Fibroblast of mammary gland (primary cell): Measurements from ENCODE around the gene PAK1IP1.
"Not testable (repeated sequence)": the region's sequence is repeated elsewhere in the genome, so short reads cannot be mapped to it uniquely, and the experiment has no call there.

Source experiments
- DNase-seq: peaks from one replicate; pipeline ENCODE4 v3.0.0-alpha.2; 2010; ENCODE audit warnings: low read depth
- H3K4me3 ChIP-seq: 2 replicates; pipeline ENCODE4 v1.5.1; 2011; ENCODE audit warnings: low read depth, mild to moderate bottlenecking, low read length, moderate library complexity; ENCODE audit not compliant: control insufficient read depth
- TF ChIP-seq, protein P1 (sequence below): conservative IDR thresholded peaks from 2 replicates; pipeline ENCODE4 v1.5.1; 2011; ENCODE audit warnings: low read depth, low read length, inconsistent platforms; ENCODE audit not compliant: control insufficient read depth, insufficient read depth

Gene PAK1IP1

DNA sequence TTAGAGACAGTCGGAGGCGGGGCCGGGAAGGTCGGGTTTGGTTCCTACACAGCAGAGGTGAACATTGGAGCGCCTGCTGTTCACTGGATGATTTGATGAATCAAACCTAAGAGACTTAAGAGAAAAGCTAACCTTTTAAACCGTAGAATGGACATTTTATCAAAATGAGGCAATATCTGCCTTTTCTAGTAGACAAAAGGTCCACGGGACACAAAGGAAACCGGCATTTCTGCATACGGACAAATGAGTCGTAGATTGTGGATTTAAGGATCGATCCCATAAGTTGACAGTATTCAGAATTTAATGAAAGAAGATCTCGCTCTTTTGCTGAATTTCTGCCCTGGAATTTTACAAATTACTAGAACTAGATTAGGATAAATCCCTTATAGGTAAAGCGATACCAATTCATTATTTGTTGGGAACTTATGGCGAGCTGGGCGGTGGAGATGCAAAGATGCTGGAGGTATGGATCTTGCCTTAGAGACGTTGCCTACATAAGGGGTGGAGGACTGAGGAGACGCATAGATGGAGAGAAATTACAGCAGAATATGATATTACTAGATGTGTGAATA lies 400 bp downstream of the PAK1IP1 start:
- TF ChIP-seq, protein P1, sequence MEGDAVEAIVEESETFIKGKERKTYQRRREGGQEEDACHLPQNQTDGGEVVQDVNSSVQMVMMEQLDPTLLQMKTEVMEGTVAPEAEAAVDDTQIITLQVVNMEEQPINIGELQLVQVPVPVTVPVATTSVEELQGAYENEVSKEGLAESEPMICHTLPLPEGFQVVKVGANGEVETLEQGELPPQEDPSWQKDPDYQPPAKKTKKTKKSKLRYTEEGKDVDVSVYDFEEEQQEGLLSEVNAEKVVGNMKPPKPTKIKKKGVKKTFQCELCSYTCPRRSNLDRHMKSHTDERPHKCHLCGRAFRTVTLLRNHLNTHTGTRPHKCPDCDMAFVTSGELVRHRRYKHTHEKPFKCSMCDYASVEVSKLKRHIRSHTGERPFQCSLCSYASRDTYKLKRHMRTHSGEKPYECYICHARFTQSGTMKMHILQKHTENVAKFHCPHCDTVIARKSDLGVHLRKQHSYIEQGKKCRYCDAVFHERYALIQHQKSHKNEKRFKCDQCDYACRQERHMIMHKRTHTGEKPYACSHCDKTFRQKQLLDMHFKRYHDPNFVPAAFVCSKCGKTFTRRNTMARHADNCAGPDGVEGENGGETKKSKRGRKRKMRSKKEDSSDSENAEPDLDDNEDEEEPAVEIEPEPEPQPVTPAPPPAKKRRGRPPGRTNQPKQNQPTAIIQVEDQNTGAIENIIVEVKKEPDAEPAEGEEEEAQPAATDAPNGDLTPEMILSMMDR, result no peak
- DNase-seq, result no peak
- H3K4me3 ChIP-seq, result peak overlapping the region; percentile 92

DNA sequence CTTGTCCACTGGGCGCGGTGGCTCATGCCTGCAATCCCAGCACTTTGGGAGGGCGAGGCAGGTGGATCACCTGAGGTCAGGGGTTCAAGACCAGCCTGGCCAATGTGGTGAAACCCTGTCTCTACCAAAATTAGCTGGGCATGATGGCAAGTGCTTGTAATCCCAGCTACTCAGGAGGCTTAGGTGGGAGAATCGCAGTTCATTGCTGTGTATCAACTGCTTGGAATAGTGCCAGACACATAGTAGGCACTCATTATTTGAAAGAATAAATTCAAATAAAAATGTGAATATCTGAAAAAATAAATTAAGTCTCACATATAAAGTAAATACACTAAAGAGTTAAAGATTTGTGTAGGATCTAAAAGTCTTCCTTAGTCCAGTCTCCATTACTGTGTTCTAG lies 1.9 kb downstream of the PAK1IP1 start:
- H3K4me3 ChIP-seq, result no peak overlapping the region

DNA sequence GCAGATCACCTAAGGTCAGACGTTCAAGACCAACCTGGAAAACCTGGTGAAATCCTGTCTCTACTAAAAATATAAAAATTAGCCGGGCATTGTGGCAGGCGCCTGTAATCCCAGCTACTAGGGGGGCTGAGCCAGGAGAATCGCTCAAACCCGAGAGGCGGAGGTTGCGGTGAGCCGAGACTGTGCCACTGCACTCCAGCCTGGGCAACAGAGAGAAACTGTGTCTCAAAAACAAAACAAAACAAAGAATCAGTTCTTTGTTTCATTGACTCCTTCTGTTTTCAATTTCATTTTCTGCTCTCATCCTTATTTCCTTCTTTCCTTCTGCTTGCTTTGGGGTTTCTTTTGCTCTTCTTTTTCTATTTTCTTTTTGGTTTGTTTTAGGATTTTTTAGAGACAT lies 19.2 kb downstream of the PAK1IP1 start:
- no peak overlapping the region for H3K4me3 ChIP-seq

More for the DNA sequence above, 1.9 kb downstream of the PAK1IP1 start:
- TF ChIP-seq, protein P1, result no peak
- DNase-seq, result no peak

DNA sequence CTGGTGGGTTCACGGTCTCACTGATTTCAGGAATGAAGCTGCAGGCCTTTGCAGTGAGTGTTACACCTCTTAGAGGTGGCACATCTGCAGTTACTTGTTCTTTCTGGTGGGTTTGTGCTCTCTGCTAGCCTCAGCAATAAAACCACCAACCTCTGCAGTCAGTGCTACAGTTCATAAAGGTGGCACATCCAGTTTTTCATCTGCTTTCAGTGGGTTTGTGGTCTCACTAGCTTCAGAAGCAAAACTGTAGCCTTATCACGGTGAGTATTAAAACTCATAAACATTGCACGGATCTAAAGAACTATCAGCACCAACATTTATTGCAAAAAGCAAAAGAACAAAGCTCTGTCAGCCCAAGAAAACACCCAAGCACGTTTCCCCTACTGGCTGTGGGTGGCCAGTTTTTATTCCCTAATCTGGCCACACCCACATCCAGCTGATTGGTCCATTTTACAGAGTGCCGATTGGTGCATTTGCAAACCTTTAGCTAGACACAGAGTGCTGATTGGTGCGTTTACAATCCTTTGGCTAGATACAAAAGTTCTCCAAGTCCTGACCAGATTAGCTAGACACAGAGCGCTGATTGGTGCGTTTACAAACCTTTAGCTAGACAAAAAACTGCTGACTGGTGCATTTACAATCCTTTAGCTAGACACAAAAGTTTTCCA lies 24.7 kb downstream of the PAK1IP1 start:
- H3K4me3 ChIP-seq, result peak overlapping the region; percentile 52
- TF ChIP-seq, protein P1, result no peak
- peak; percentile 45 for DNase-seq

More for the DNA sequence above, 19.2 kb downstream of the PAK1IP1 start:
- DNase-seq, result no peak
- TF ChIP-seq, protein P1, result no peak

GRCh38 chr6:10719964-10720264 lies 25.1 kb downstream of the PAK1IP1 start:
- TF ChIP-seq, protein P1, result no peak
- DNase-seq, result no peak
- peak overlapping the region; percentile 52 for H3K4me3 ChIP-seq

GRCh38 chr6:10720265-10720959 lies 25.6 kb downstream of the PAK1IP1 start:
- DNase-seq, result peak; percentile 20
- TF ChIP-seq, protein P1, result no peak
- H3K4me3 ChIP-seq, result peak overlapping the region; percentile 52

DNA sequence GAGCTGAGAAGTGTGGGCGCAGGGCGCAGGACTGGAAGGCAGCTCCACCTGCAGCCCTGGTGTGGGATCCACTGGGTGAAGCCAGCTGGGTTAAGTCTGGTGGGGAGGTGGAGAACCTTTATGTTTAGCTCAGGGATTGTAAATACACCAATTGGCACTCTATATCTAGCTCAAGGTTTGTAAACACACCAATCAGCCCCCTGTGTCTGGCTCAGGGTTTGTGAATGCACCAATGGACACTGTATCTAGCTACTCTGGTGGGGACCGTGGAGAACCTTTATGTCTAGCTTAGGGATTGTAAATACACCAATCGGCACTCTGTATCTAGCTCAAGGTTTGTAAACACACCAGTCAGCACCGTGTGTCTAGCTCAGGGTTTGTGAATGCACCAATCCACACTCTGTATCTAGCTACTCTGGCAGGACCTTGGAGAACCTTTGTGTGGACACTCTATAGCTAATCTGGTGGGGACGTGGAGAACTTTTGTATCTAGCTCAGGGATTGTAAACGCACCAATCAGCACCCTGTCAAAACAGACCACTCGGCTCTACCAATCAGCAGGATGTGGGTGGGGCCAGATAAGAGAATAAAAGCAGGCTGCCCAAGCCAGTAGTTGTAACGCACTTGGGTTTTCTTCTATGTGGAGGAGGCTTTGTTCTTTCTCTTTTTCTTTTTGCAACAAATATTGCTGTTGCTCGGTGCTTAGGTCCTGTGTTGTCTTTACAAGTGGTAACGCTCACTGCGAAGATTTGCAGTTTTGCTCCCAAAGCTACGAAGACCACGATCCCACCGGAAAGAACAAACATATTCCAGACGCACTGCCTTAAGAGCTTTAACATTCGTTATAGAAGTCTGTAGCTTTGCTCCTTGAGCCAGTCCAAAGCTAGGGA lies 26.4 kb downstream of the PAK1IP1 start:
- peak overlapping the region; percentile 52 for H3K4me3 ChIP-seq

More for the DNA sequence above, 26.4 kb downstream of the PAK1IP1 start:
- DNase-seq, result not testable (repeated sequence)
